CD4-positive, alpha-beta T cell treated with Interleukin-12 subunit alpha and Interleukin-12 subunit beta, for 1 hour (primary cell): ENCODE data around the gene HOMER1.
"Not testable (repeated sequence)": the region's sequence is repeated elsewhere in the genome, so short reads cannot be mapped to it uniquely, and the experiment has no call there.

ENCODE experiments used
- DNase-seq: peaks from one replicate; pipeline ENCODE4 v3.0.0-alpha.2; 2020

HOMER1 gene

GRCh38 chr5:79413112-79413511 lies 100.8 kb downstream of the HOMER1 start:
- no peak for DNase-seq

DNA sequence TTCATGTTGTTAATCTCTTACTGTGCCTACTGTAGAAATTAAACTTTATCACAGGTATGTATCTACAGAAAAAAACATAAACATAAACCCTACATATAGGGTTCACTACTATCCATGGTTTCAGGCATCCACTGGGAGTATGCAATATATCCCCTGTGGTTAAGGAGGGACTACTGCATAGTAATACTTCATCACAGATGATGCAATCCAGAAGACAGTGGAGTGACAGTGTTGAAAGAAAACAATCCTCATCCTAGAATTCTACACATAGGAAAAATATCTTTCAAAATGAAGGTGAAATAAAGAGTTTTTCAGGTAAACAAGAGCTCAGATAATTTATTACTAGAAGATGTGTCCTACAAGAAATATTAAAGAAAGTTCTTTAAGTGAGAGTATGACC lies 105.9 kb downstream of the HOMER1 start:
- no peak for DNase-seq

DNA sequence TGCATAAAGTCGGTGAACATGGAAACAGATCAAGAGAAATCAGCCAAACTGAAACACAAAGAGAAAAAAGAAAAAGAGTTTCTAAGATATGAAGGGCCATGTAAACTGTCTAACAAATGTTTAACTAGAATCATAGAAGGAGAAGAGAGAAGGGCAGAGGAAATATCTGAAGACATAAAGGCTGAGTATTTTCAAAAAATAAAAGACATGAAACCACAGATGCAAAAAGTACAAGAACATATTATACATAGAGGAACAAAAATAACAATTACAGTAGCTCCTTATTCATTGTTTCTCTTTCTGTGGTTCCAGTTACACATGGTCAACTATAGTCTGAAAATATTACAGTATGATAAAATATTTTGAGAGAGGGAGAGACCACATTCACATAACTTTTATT lies 106.3 kb downstream of the HOMER1 start:
- no peak for DNase-seq

DNA sequence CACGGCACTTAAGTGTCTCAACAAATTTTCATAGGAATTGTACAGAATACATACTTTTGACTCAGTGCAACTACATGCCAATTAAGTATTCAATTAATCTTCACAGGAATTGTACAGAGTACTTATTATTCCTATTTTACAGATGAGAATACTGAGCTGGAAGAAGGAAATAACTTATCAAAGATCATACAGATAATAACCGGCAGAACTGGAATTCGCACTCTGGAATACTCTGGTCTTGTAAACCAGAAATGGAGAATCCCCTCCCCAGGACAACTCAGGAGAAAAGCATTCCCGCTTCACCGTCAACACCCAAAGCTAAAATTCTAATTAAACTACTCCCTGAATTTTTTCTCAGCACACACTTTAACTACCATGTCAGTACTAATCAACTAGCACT lies 112.7 kb downstream of the HOMER1 start:
- no peak for DNase-seq

GRCh38 chr5:79399046-79399445 lies 114.9 kb downstream of the HOMER1 start:
- no peak for DNase-seq

DNA sequence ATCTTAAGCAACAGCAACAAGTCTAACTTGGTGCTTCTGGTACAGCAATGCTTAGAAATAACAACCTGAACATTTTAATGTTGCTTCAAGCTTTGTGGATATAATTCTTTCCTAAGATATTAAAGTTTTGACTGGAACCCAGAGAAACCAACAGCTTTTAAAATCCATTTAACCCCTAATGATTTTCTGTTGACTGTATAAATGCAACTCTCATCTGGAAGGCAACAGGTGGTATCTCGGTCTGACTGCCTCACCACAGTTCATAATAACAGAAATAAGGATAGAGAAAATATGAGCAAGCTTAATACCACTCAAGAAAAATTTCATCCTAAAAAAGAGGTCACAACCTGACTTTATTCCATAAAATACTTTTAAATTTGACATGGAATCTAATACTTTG lies 116.9 kb downstream of the HOMER1 start:
- DNase-seq: no peak

DNA sequence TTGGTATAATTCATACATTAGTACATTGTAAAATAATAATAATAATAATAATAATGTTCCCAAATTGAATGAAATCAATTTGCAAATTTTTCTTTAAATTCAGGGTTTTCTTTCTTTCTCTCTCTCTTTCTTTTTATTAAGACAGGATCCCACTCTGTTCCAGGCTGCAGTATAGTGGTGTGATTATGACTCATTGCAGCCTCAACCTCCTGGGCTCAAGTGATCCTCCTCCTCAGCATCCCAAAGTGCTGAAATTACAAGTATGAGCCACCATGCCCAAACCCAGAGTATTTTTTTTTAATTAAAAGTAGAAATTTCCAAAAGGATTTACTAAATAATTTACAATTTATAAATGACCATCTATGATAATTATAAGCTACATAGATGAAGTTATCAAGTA lies 117.7 kb downstream of the HOMER1 start:
- no peak for DNase-seq

- DNase-seq: no peak
Observed at GRCh38 chr5:79395296-79395695, 118.6 kb downstream of the HOMER1 start.

DNA sequence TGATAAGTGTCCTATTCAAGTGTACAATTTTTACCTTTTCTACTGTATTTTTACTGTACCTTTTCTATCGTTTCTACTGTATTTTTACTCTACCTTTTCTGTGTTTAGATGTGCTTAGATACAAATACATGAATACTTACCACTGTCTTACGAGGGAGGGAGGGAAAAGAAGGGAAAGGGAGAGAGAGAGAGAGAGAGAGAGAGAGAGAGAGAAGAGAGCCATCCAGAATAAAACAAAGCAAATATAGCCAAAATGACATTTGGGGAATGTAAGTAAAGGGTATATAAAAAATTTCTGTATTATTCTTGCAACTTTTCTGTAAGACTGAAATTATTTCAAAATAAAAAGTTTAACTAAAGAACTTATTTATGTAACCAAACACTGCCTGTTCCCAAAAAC lies 121.2 kb downstream of the HOMER1 start:
- no peak for DNase-seq

GRCh38 chr5:79386679-79387078 lies 127.3 kb downstream of the HOMER1 start:
- no peak for DNase-seq

DNA sequence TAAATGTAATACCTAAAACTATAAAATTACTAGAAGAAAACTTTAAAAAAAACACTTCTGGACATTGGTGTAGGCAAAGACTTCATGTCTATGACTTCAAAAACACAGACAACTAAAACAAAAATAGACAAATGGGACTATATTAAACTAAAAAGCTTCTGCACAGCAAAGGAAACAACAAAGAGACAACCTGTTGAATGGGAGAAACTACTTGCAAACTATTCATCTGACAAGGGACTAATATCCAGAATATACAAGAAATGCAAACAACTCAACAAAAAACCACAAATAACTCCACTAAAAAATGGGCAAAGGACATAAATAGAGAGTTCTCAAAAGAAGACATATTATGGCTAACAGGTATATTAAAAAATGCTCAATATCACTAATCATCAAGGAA lies 128.8 kb downstream of the HOMER1 start:
- not testable (repeated sequence) for DNase-seq

DNA sequence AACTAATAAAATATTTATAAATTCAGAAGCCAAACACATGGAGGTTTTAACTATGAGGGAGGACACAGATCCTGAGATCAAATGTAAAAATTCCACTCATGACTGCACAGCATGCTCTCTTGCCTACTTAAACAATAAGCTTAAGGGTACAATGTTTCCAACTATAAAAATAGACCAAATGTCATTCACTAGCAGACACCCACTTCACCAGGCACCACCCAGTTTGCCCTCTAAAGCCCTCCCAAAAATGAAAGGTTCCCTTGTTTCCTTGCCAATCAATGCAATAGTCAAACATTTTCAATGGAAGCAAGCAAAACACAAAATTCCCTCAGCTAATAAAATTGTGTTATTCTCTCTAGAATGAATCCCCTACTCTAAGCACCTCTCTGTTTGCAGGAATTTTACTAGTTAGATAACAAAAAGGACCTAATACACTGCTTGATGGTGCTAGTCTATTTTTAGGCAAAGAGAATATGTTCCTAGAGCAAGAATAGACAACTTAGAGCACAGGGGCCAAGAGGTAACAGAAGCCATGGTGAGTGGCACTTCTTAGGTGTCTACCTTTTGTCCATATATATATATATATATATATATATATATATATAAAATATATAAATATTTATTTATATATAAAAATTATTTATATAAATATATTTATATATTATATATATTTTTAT lies 135.3 kb downstream of the HOMER1 start:
- DNase-seq: no peak

DNA sequence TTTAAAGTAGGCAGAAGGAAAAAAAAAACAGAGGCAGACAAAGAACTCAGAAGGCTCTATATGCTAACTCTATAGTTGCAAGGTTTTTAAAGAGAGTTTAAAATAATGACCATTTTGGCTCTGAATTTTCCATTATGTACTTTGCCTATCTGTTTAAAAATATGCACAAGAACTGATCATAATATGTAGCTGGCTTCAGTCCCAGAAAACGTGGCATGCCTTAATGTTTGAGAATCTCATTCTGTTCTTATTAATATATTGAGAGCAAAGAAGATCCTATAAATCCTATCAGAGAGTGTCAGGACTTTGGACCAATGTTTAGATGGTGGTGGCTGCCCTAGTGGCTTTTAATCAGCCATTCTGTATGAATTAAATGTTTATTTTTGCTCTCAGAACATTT lies 156.5 kb downstream of the HOMER1 start:
- no peak for DNase-seq

DNA sequence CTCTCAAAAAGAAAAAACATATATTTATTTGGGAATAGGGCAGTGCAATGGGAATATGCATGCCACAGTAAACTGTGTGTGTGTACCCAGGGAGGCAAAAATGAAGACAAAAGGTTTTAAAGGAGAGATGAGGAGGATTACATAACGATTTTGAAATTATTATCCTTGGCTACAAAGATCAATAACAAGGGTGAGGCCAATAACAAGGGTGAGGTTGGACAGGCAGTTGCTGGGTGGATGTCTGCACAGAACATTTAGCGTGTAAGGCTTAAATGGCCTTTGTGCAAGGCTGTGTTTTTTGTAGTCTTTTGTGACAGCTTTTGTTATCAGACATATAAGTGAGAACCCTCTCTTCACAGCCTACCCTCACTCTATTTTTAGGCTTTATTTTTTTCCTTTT lies 164.1 kb downstream of the HOMER1 start:
- no peak for DNase-seq

- DNase-seq: no peak
Observed at GRCh38 chr5:79349047-79349446, 164.9 kb downstream of the HOMER1 start.

GRCh38 chr5:79346420-79346824 lies 167.5 kb downstream of the HOMER1 start:
- DNase-seq: no peak

DNA sequence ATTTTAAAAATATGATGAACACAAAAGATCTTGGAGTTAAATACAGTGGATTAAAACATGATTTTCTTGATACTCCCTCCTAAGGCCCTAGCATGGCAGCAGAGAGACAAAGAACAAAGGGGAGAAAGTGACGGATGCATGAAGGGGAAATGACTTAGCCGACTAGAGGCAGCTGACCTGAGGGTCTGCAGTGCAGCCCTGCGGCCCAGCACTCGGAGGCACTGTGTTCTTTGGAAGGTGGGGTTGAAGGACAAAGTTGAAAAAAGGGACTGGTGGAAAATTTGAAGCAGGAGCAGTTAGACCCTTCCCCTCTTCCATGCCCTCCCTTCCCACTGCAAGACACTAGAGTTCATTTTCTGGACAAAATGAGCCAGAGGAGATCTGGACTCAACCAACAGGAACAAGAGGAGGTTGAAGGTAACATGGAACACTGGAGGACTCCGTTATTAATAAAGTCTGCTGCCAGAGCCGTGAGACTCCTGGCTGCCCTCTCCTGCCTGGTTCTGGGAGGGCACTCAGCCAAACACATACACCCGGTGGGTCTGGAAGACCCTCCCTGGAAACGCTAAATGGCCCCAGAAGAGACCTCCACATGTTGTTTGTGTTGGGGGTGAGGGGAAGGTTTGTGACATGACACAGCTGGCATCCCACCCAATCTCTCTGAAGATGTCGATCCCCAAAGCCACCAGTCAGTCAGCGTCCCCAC lies 179.9 kb downstream of the HOMER1 start:
- no peak for DNase-seq

DNA sequence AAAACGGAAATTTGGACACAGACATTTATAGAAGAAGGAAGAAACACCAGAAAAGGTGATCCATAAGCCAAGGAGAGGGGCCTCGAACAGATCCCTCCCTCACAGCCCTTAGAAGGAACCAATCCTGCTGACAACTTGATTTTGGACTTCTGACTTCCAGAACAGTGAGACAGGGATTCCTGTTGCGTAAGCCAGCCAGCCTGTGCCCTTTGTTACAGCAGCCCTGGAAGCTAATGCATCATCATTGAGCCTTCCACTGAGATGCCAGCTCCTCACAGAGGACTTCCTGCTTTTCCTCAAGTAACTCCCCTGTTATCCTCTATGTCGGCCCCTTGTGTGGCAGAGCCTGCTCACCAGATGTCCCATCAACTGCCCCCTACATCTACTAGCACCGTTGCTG lies 183.9 kb downstream of the HOMER1 start:
- DNase-seq: no peak

DNA sequence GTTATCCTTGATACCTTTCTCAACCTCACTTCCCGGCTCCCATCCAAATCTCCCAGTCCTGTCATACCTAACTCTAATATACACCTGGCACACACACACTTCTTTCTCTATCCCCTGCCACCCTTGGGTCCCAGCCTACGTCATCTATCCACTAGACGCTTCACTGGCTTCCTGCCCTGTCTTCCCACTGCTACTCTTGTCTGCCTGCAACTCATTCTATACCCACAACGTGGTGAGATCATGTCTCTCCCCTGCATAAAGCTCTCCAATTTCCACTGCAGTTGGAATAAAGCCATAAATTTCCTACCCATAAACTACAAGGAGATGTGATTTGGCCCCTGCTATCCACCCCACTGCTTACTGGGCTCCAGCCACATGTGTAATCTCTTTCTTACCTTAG lies 184.5 kb downstream of the HOMER1 start:
- no peak for DNase-seq
